ENCODE results near the gene CACFD1. TPM values are rescaled to one million over a fixed set of nuclear protein-coding genes. Genes with fewer than 3 reads are reported as not detected.

Gene CACFD1
- total RNA-seq, 4 donors from 2014 or later = 7.0 to 28.3 (median 10.1) TPM

GRCh38 chr9:133464638-133465037 is 4.9 kb downstream of the CACFD1 start:
- in situ Hi-C loops (cut with MboI; ENCODE audit: low sequenced_read_pairs in 4 of 4) = no loop called here
- H3K9me3 ChIP-seq = no peaks in the 10 kb centered on the region
- no peaks in the 10 kb centered on the region for H3K36me3 ChIP-seq

GRCh38 chr9:133465984-133466383 is 6.2 kb downstream of the CACFD1 start:
- TF ChIP-seq POLR2A (IDR thresholded peaks at IDR 0.05) = no peak
- TF ChIP-seq CTCF (IDR thresholded peaks at IDR 0.05 in 4 of 5, conservative IDR thresholded peaks at IDR 0.05 in 1 of 5) = no peak
- ATAC-seq (no peak), DNase-seq (no peak)
- in situ Hi-C loops (cut with MboI; ENCODE audit: low sequenced_read_pairs in 4 of 4) = no loop called here
- Histone ChIP-seq H3K36me3 (no peaks in the 10 kb centered on the region), H3K4me1 (peaks cover 0 to under 1% of the 10 kb centered on the region in 2 donors), H3K9me3 (no peaks in the 10 kb centered on the region), H3K27ac (no peak overlapping the region), H3K27me3 (no peaks in the 10 kb centered on the region), H3K4me3 (no peak overlapping the region)
- intact Hi-C loops (cut with DNase I; ENCODE audit: low total_unique reads) = loop anchor here (10.0 kb wide), 1 partner anchor 431 kb away; the partner anchor contains the start of gene GTF3C5

More at GRCh38 chr9:133464638-133465037, 4.9 kb downstream of the CACFD1 start:
- H3K27me3 ChIP-seq = no peaks in the 10 kb centered on the region
- peaks cover 0 to 5% of the 10 kb centered on the region in 2 donors for H3K4me1 ChIP-seq
- DNase-seq = no peak
- ATAC-seq = no peak
- H3K27ac ChIP-seq = no peak overlapping the region
- H3K4me3 ChIP-seq = no peak overlapping the region
- intact Hi-C loops (cut with DNase I; ENCODE audit: low total_unique reads) = loop anchor here (10.0 kb wide), 1 partner anchor 430 kb away; the partner anchor contains the start of gene GTF3C5
- TF ChIP-seq CTCF (IDR thresholded peaks at IDR 0.05 in 4 of 5, conservative IDR thresholded peaks at IDR 0.05 in 1 of 5) (no peak), POLR2A (IDR thresholded peaks at IDR 0.05) (no peak)

GRCh38 chr9:133467101-133467500 is 7.3 kb downstream of the CACFD1 start:
- no peaks in the 10 kb centered on the region for H3K27me3 ChIP-seq
- no peak for DNase-seq
- H3K9me3 ChIP-seq = no peaks in the 10 kb centered on the region
- H3K4me1 ChIP-seq = no peaks in the 10 kb centered on the region
- H3K4me3 ChIP-seq = no peak overlapping the region
- H3K27ac ChIP-seq = no peak overlapping the region
- TF ChIP-seq CTCF (IDR thresholded peaks at IDR 0.05 in 4 of 5, conservative IDR thresholded peaks at IDR 0.05 in 1 of 5) (no peak), POLR2A (IDR thresholded peaks at IDR 0.05) (no peak)
- intact Hi-C loops (cut with DNase I; ENCODE audit: low total_unique reads) = loop anchor here (10.0 kb wide), 1 partner anchor 432 kb away; the partner anchor contains the start of gene GTF3C5
- in situ Hi-C loops (cut with MboI; ENCODE audit: low sequenced_read_pairs in 4 of 4) = no loop called here
- H3K36me3 ChIP-seq = no peaks in the 10 kb centered on the region
- no peak for ATAC-seq

GRCh38 chr9:133468374-133468773 is 8.6 kb downstream of the CACFD1 start:
- no peaks in the 10 kb centered on the region for H3K9me3 ChIP-seq
- H3K27ac ChIP-seq = no peak overlapping the region
- TF ChIP-seq POLR2A (IDR thresholded peaks at IDR 0.05) (no peak), CTCF (IDR thresholded peaks at IDR 0.05 in 4 of 5, conservative IDR thresholded peaks at IDR 0.05 in 1 of 5) (no peak)
- in situ Hi-C loops (cut with MboI; ENCODE audit: low sequenced_read_pairs in 4 of 4) = no loop called here
- DNase-seq = no peak
- H3K4me3 ChIP-seq = no peak overlapping the region
- no peaks in the 10 kb centered on the region for H3K36me3 ChIP-seq
- no peaks in the 10 kb centered on the region for H3K4me1 ChIP-seq
- no peak for ATAC-seq
- intact Hi-C loops (cut with DNase I; ENCODE audit: low total_unique reads) = loop anchor here (10.0 kb wide), 1 partner anchor 434 kb away; the partner anchor contains the start of gene GTF3C5
- no peaks in the 10 kb centered on the region for H3K27me3 ChIP-seq
